ENCODE measurements around the gene HPSE2.

HPSE2 gene

GRCh38 chr10:98831391-98831790, 404.3 kb downstream of the HPSE2 start:
- DNase-seq: no peak

DNA sequence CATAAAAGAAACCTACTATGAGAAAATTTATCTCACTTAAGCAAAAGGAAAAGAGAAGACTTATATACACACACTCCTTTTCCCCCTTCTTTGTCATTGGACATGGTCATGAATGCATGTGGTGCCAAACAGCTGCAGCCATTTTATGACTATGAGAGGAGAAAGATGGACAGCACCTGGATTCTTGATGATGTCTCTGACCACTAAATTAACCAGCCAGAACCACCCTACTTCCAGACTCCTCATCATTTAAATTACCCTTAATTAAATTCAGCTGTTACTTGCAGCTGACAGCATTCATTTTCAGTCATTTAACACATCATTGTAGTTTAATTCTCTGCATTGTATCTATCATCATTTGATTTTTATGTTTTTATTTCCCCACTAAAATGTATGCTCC, 409.9 kb downstream of the HPSE2 start:
- DNase-seq: no peak

GRCh38 chr10:98817396-98817795, 418.3 kb downstream of the HPSE2 start:
- DNase-seq: no peak

GRCh38 chr10:98815039-98815885, 420.4 kb downstream of the HPSE2 start:
- no peak for DNase-seq

DNA sequence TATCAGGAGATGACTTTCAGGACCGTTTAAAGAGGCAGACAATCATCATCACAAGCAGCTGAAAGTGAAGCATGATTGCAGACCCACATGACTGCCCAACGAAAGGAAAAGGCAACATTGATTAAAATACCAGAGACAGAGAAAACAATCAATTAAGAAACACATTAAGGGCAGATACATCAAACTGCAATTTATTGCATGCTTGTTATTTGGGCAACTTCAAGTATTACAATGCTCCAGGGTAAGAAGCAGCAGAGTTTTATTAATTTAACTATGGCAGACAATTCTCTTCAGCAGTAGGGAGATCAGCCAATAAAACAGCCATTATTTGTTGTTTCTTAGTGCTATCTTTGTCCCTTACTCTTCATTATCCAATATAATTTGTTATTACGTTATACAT, 421.2 kb downstream of the HPSE2 start:
- DNase-seq: no peak

DNA sequence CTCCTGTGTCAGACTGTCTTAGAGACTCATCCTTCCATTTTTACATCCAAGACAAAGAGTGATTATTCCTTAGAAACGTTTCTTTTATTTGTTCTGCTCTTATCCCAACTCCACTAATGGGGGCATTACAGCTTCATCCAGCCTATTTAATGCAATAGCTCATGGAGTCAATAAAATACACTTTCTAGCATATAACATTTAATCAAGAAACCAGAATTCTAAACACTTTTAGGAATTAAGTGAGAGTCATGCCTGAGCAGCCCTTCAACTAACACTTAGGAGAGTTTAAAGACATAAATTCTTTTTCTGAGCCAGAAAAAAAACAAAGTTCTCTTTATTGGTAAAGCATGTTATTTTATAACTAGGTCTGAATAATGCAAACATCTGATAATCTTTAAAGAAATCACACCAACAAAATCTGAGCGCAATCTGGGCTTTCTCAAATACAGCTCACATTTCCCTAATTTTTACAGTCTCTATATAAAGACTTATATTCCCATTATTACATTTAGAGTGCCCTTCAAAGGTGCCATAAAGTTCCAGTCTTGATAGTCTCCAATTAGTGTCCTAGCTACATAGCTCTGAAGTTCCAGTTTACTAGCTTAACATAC, 427.3 kb downstream of the HPSE2 start:
- DNase-seq: no peak

GRCh38 chr10:98800263-98800662, 435.4 kb downstream of the HPSE2 start:
- no peak for DNase-seq

DNA sequence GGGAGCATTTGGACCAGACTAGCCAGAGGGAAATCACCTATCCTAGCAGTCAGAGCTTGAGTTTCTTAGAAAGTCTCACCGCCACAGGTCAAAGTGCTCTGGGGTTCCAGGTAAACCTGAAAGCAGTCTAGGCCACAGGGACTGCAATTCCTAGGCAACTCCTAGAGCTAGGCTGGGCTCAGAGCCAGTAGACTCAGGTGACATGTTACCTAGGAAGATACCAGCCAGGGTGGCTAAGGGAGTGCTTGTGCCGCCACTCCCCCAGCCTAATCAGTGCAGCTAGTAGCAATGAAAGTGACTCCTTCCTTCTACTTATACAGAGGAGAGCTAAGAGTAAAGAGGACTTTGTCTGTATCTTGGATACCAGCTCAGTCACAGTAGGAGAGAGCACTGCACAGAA, 440.2 kb downstream of the HPSE2 start:
- DNase-seq: no peak

- DNase-seq: peak; percentile 73
Observed at GRCh38 chr10:98790817-98791216, 444.8 kb downstream of the HPSE2 start.

DNA sequence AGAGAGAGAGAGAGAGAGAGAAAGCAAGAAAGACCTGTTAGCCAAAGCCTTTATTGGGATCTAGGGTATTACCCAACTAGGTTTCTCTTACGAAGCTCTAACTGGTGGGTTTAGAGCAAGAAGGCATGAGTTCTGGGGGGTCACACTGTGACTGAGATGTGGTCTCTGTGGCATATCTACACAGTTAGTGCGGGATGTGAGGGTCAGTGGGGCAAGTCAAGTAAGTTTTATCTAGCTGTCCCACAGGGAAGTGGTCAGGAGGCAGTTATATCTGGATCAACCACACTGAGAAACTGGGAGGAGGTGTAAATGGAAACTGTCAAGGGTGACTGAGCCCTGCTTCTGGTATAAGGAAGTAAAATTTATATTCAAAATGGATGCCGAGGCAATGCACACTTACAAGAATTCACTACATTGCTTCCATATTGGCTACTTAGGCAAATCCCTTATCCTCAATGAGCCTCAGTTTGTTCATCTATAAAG, 457.3 kb downstream of the HPSE2 start:
- peak; percentile 88 for DNase-seq

- no peak for DNase-seq
Observed at GRCh38 chr10:98758463-98758862, 477.2 kb downstream of the HPSE2 start.

DNA sequence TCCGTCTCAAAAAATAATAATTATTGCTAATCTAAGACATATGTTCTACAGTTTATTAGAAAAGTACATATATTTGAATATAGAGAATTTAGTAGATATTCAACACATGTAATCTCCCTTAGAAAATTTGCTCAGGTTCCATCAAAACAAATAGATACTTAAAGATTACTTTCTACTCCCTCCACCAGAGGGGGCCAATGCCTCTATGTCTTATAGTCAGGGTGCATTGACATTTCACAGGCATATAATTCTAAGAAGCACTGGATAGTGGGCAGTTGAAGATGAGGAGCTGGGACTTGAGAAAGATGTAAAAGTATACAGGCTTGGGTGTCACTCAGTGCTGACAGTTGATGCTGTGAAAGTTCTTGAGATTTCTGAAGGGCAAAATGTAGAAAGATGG, 487.4 kb downstream of the HPSE2 start:
- DNase-seq: peak; percentile 75

- peak; percentile 45 for DNase-seq
Observed at GRCh38 chr10:98745645-98746044, 490.0 kb downstream of the HPSE2 start.

DNA sequence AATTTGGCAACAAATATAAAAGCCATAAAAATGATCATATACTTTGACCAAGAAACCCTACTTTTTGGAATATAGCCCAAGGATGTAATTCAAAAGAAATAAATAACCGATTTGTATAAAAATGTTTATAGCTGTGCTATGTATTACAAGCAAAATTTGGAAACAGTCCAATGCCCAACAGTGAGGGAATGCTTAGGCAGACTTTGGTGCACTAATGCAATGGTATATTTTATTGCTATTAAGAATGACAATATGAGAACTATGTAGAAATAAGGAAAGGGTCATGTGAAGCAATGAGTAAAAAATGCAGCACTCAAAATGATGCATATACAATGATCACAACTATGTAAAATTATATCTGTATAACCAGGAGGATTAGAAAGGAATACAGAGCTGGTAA, 515.1 kb downstream of the HPSE2 start:
- DNase-seq: no peak

GRCh38 chr10:98713586-98713985, 522.1 kb downstream of the HPSE2 start:
- no peak for DNase-seq

DNA sequence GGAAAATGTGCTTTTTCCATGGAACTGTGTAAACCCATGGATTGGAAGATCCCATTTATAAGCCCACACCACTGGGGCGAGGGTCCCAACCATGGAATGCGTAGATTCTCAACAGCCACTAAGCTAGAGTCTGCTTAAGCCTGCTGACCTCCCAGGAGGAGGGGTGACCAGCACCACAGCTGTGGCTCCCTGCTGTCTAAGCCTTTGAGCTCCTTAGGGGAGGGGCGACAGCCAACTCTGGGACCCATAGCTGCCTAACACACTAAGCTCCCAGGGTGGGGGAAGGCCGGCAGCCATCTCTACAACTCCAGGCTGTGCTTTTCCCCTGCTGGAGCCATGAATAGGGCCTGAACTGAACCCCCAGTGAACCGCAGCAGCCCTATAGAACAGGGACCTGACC, 539.1 kb downstream of the HPSE2 start:
- DNase-seq: no peak

GRCh38 chr10:98694883-98695282, 540.8 kb downstream of the HPSE2 start:
- no peak for DNase-seq

DNA sequence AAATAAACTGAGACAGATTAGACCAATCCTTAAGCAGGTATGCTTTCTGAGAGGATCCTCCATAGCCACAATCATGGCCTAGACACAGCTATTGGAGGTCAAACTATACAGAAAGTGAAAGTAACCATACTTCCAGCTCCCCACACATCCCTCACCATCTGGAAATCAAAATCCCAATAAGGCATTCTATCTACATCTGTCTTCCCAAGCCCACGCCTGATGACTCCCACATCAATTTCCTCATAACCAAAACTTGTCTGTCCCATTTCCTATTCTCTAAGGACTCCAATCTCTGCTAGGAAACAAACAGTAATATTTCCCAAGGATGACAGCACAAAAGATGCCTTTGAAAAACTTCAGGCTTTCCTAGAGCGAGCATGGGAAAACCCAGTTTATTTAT, 541.6 kb downstream of the HPSE2 start:
- no peak for DNase-seq

GRCh38 chr10:98687685-98688084, 548.0 kb downstream of the HPSE2 start:
- no peak for DNase-seq

GRCh38 chr10:98684019-98684899, 551.4 kb downstream of the HPSE2 start:
- DNase-seq: no peak

DNA sequence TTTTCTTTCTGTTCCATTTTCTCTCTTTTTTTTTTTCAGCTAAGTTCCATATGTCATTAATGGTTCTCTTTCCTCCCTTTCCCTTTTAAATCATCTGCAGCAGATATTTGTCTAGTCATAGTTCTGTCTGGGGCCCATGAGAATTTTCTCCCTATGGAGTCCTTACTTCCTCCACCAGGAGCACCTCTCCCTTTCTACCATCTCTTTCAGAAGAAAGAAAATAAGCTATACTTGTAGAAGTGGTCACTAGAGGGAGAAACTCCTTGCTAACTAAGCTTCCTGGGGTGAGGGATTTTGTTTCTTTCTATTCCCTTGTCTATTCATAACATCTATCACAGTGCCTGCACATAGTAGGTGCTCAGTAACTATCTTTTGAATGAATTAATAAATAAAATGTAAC, 558.8 kb downstream of the HPSE2 start:
- DNase-seq: no peak

DNA sequence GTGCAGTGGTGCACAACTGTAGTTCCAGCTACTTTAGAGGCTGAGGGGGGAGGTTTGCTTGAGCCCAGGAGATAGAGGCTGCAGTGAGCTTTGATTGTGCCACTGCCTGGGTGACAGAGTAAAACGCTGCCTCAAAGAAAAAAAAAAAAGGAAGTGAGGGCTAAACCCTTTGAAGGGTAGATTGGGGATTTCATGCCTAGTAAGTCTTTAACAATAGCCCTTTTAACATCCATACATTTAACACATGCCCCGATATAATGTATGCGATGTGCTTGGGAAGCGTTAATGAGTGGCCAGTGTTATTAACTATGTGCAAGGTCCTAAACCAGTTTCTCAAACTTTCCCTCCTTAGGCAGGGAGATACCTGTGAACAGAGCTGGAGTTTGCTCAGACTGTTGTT, 559.8 kb downstream of the HPSE2 start:
- no peak for DNase-seq

GRCh38 chr10:98673171-98673782, 562.4 kb downstream of the HPSE2 start:
- no peak for DNase-seq
